HepG2 (cell line): Measurements from ENCODE around the gene SNAI3. TPM values are rescaled to one million over a fixed set of nuclear protein-coding genes. Genes with fewer than 3 reads are reported as not detected.
A peak's percentile ranks its signal among the peaks of the same experiment; 100 is the strongest.

Experiments
- AHR ChIP-seq: IDR thresholded peaks from 2 replicates; pipeline ENCODE4 v1.6.1; 2018; ENCODE audit warnings: missing genetic modification reagents, missing compliant biosample characterization
- ATF2 ChIP-seq: sonication (generic); formaldehyde crosslinking; IDR thresholded peaks from 2 replicates; pipeline ENCODE4 v1.4.0; 2020; ENCODE audit warnings: missing genetic modification reagents
- ATF7 ChIP-seq, 2 experiments: fragments of 450-650 bp in 1 of 2; sonication (generic) in 1 of 2; formaldehyde crosslinking in 1 of 2; IDR thresholded peaks; 2 replicates each; pipeline versions ENCODE4 v1.4.0 to v1.6.1; 2016 to 2020; ENCODE audit warnings: antibody characterized with exemption in 1 of 2, mild to moderate bottlenecking in 1 of 2, missing genetic modification reagents in 1 of 2
- CENPX ChIP-seq: sonication (generic); formaldehyde crosslinking; IDR thresholded peaks from 2 replicates; pipeline ENCODE4 v1.9.0; 2021; ENCODE audit warnings: mild to moderate bottlenecking, missing genetic modification reagents, moderate library complexity
- ETV6 ChIP-seq: sonication (generic); formaldehyde crosslinking; conservative IDR thresholded peaks from 2 replicates; pipeline ENCODE4 v1.4.0; 2020; ENCODE audit warnings: missing genetic modification reagents
- FOXO4 ChIP-seq: sonication (generic); formaldehyde crosslinking; conservative IDR thresholded peaks from 2 replicates; pipeline ENCODE4 v1.8.1; 2023; ENCODE audit warnings: missing genetic modification reagents
- HNRNPUL1 ChIP-seq: fragments of 200-400 bp; formaldehyde crosslinking; IDR thresholded peaks from 2 replicates; pipeline ENCODE4 v1.6.1; 2017; ENCODE audit warnings: low read depth, mild to moderate bottlenecking, low read length, moderate library complexity
- KDM2A ChIP-seq: sonication (generic); formaldehyde crosslinking; IDR thresholded peaks from 2 replicates; pipeline ENCODE4 v1.4.0; 2020; ENCODE audit warnings: low read depth, missing genetic modification reagents, borderline replicate concordance
- MIER2 ChIP-seq: IDR thresholded peaks from 2 replicates; pipeline ENCODE4 v1.6.1; 2016; ENCODE audit warnings: missing biosample characterization, missing genetic modification reagents
- POGZ ChIP-seq: sonication (generic); formaldehyde crosslinking; IDR thresholded peaks from 2 replicates; pipeline ENCODE4 v1.4.0; 2020; ENCODE audit warnings: mild to moderate bottlenecking, missing genetic modification reagents
- RFX5 ChIP-seq: IDR thresholded peaks from 2 replicates; pipeline ENCODE4 v1.6.1; 2011; ENCODE audit warnings: low read depth, low read length, improper control_type of control experiment
- SIX4 ChIP-seq: sonication (generic); formaldehyde crosslinking; IDR thresholded peaks from 2 replicates; pipeline ENCODE4 v1.4.0; 2020; ENCODE audit warnings: missing genetic modification reagents
- SSRP1 ChIP-seq: IDR thresholded peaks from 2 replicates; pipeline ENCODE4 v1.6.1; 2016; ENCODE audit warnings: control low read depth
- ZC3H13 ChIP-seq: sonication (generic); formaldehyde crosslinking; IDR thresholded peaks from 2 replicates; pipeline ENCODE4 v1.8.1; 2023; ENCODE audit warnings: mild to moderate bottlenecking, missing genetic modification reagents, moderate library complexity
- ZC3H4 ChIP-seq: sonication (generic); formaldehyde crosslinking; IDR thresholded peaks from 2 replicates; pipeline ENCODE4 v1.4.0; 2020; ENCODE audit warnings: missing genetic modification reagents, borderline replicate concordance
- ZFP90 ChIP-seq: sonication (generic); formaldehyde crosslinking; IDR thresholded peaks from 2 replicates; pipeline ENCODE4 v1.8.0; 2022; ENCODE audit warnings: missing genetic modification reagents, mild to moderate bottlenecking, inconsistent platforms, borderline replicate concordance
- ZNF589 ChIP-seq: sonication (generic); formaldehyde crosslinking; conservative IDR thresholded peaks from 2 replicates; pipeline ENCODE4 v1.8.0; 2022; ENCODE audit warnings: mild to moderate bottlenecking, moderate library complexity, missing genetic modification reagents
- ZNF7 ChIP-seq: IDR thresholded peaks from 2 replicates; pipeline ENCODE4 v1.6.1; 2016; ENCODE audit warnings: missing biosample characterization, missing genetic modification reagents
- ZNF720 ChIP-seq: sonication (generic); formaldehyde crosslinking; IDR thresholded peaks from 2 replicates; pipeline ENCODE4 v1.4.0; 2020; ENCODE audit warnings: missing genetic modification reagents
- polyA plus RNA-seq, 8 experiments: library from polyadenylated mRNA; depleted of rRNA in 3 of 8; stranded (reverse) in 7 of 8; unstranded in 1 of 8; fragments of >200 nt; fragmentation: Illumina TruSeq in 4 of 8; extraction: Trizol in 4 of 8; gene quantifications; 2 replicates each; pipeline versions ENCODE4 v1.2.1 to v1.2.3, GENCODE V29; 2011 to 2016; ENCODE audit warnings: low read depth in 4 of 8, missing spikeins in 1 of 8, mixed read lengths in 1 of 8; ENCODE audit not compliant: insufficient read depth in 1 of 8
- total RNA-seq, 5 experiments: library from RNA; depleted of rRNA; stranded (reverse); fragments of >200 nt; fragmentation: Illumina TruSeq; extraction: Trizol; gene quantifications; 2 replicates each; pipeline ENCODE4 v1.2.3, GENCODE V29; 2016; ENCODE audit warnings: low read depth in 1 of 5
- TF ChIP-seq, protein P1 (sequence below): sonication (generic); formaldehyde crosslinking; IDR thresholded peaks from 2 replicates; pipeline ENCODE4 v1.5.0; 2020; ENCODE audit warnings: mild to moderate bottlenecking, missing genetic modification reagents

The SNAI3 gene
- total and polyA plus RNA-seq, 2 of the 13 experiments (the other 11 are each of a cell fraction or from before 2014, with no cell fraction given): 0.09 to 0.18 TPM

GRCh38 chr16:88640039-88640495 is 46.2 kb downstream of the SNAI3 start (continued):
- TF ChIP-seq HNRNPUL1 (no peak), ZNF720 (CRISPR knock-in tag) (no peak), ZC3H13 (CRISPR knock-in tag) (no peak), ETV6 (CRISPR knock-in tag) (no peak), CENPX (CRISPR knock-in tag) (no peak), FOXO4 (no peak), ZC3H4 (CRISPR knock-in tag) (no peak), KDM2A (0 out of 2 replicates have a peak, but pooled peaks have one; percentile 41), POGZ (CRISPR knock-in tag) (no peak), MIER2 (CRISPR knock-in tag) (no peak), ATF2 (CRISPR knock-in tag) (no peak), ZNF589 (no peak), ZFP90 (CRISPR knock-in tag) (no peak), ATF7 (IDR thresholded peaks at IDR 0.05) (no peak), ATF7 (CRISPR knock-in tag; IDR thresholded peaks at IDR 0.05) (no peak), RFX5 (no peak), SSRP1 (CRISPR knock-in tag) (no peak), AHR (0 out of 2 replicates have a peak, but pooled peaks have one; percentile 8), SIX4 (no peak), ZNF7 (CRISPR knock-in tag) (no peak)
- TF ChIP-seq, protein P1, sequence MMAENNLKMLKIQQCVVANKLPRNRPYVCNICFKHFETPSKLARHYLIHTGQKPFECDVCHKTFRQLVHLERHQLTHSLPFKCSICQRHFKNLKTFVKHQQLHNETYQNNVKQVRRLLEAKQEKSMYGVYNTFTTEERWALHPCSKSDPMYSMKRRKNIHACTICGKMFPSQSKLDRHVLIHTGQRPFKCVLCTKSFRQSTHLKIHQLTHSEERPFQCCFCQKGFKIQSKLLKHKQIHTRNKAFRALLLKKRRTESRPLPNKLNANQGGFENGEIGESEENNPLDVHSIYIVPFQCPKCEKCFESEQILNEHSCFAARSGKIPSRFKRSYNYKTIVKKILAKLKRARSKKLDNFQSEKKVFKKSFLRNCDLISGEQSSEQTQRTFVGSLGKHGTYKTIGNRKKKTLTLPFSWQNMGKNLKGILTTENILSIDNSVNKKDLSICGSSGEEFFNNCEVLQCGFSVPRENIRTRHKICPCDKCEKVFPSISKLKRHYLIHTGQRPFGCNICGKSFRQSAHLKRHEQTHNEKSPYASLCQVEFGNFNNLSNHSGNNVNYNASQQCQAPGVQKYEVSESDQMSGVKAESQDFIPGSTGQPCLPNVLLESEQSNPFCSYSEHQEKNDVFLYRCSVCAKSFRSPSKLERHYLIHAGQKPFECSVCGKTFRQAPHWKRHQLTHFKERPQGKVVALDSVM (CRISPR knock-in tag): no peak
